ENCODE results near the gene VN1R5.
"Not testable (repeated sequence)": the region's sequence is repeated elsewhere in the genome, so short reads cannot be mapped to it uniquely, and the experiment has no call there.

The VN1R5 gene

GRCh38 chr1:247274605-247275256 is 18.9 kb downstream of the VN1R5 start:
- DNase-seq = no peak

- no peak for DNase-seq
Observed at GRCh38 chr1:247277191-247277590, 21.3 kb downstream of the VN1R5 start.

GRCh38 chr1:247281001-247281574 is 25.2 kb downstream of the VN1R5 start:
- DNase-seq = no peak

- no peak for DNase-seq
Observed at GRCh38 chr1:247286134-247286670, 30.3 kb downstream of the VN1R5 start.

- DNase-seq = no peak
Observed at GRCh38 chr1:247287460-247287859, 31.6 kb downstream of the VN1R5 start.

- DNase-seq = no peak
Observed at GRCh38 chr1:247288341-247288740, 32.5 kb downstream of the VN1R5 start.

GRCh38 chr1:247289274-247289892 is 33.5 kb downstream of the VN1R5 start:
- DNase-seq = not testable (repeated sequence)

GRCh38 chr1:247290576-247290975 is 34.7 kb downstream of the VN1R5 start:
- DNase-seq = no peak

- no peak for DNase-seq
Observed at GRCh38 chr1:247291161-247291560, 35.3 kb downstream of the VN1R5 start.

GRCh38 chr1:247291833-247292561 is 36.1 kb downstream of the VN1R5 start:
- no peak for DNase-seq

GRCh38 chr1:247293047-247293446 is 37.2 kb downstream of the VN1R5 start:
- no peak for DNase-seq

- no peak for DNase-seq
Observed at GRCh38 chr1:247294282-247294681, 38.4 kb downstream of the VN1R5 start.

- DNase-seq = no peak
Observed at GRCh38 chr1:247295274-247295684, 39.4 kb downstream of the VN1R5 start.

- DNase-seq = no peak
Observed at GRCh38 chr1:247295746-247296145, 39.9 kb downstream of the VN1R5 start.

- DNase-seq = no peak
Observed at GRCh38 chr1:247296599-247297180, 40.8 kb downstream of the VN1R5 start.

GRCh38 chr1:247297263-247298123 is 41.6 kb downstream of the VN1R5 start:
- no peak for DNase-seq

- DNase-seq = no peak
Observed at GRCh38 chr1:247298124-247298481, 42.2 kb downstream of the VN1R5 start.

- DNase-seq = no peak
Observed at GRCh38 chr1:247298701-247299100, 42.8 kb downstream of the VN1R5 start.

- DNase-seq = no peak
Observed at GRCh38 chr1:247299723-247300381, 44.0 kb downstream of the VN1R5 start.

GRCh38 chr1:247300491-247301175 is 44.8 kb downstream of the VN1R5 start:
- no peak for DNase-seq

GRCh38 chr1:247301176-247301540 is 45.3 kb downstream of the VN1R5 start:
- no peak for DNase-seq

Data from CD4-positive, alpha-beta T cell treated with Interleukin-17A for 4 hours (primary cell).